SJSA1 (cell line): ENCODE measurements around the gene LYSET. TPM values are rescaled to one million over a fixed set of nuclear protein-coding genes. Genes with fewer than 3 reads are reported as not detected.
"Not testable (repeated sequence)": the region's sequence is repeated elsewhere in the genome, so short reads cannot be mapped to it uniquely, and the experiment has no call there.

Experiments used
- DNase-seq, 2 experiments: peaks; one replicate each; pipeline ENCODE4 v3.0.0-alpha.2; 2015 to 2020; ENCODE audit warnings: low spot score in 2 of 2, low read depth in 1 of 2
- H3K27ac ChIP-seq: fragments of 250-450 bp; sonication (Bioruptor Pico); 2 replicates; pipeline ENCODE4 v1.5.1; 2020; ENCODE audit warnings: mild to moderate bottlenecking, moderate library complexity
- H3K27me3 ChIP-seq: fragments of 250-450 bp; sonication (Bioruptor Pico); replicated peaks from 2 replicates; pipeline ENCODE4 v1.5.1; 2020; ENCODE audit warnings: mild to moderate bottlenecking, moderate library complexity
- H3K36me3 ChIP-seq: fragments of 250-450 bp; sonication (Bioruptor Pico); 2 replicates; pipeline ENCODE4 v1.5.1; 2020; ENCODE audit warnings: mild to moderate bottlenecking
- H3K4me1 ChIP-seq: fragments of 250-450 bp; sonication (Bioruptor Pico); replicated peaks from 2 replicates; pipeline ENCODE4 v1.6.1; 2021; ENCODE audit warnings: mild to moderate bottlenecking
- H3K4me3 ChIP-seq: fragments of 250-450 bp; sonication (Bioruptor Pico); 2 replicates; pipeline ENCODE4 v1.5.1; 2020; ENCODE audit warnings: mild to moderate bottlenecking
- H3K9me3 ChIP-seq: fragments of 250-450 bp; sonication (Bioruptor Pico); replicated peaks from 2 replicates; pipeline ENCODE4 v1.5.1; 2020; ENCODE audit warnings: mild to moderate bottlenecking
- total RNA-seq: library from RNA; depleted of rRNA; stranded (reverse); fragments of >200 nt; shearing (Covaris generic); gene quantifications from 2 replicates; pipeline ENCODE4 v1.2.3, GENCODE V29; 2014; rRNA removed

Gene LYSET, protein sequence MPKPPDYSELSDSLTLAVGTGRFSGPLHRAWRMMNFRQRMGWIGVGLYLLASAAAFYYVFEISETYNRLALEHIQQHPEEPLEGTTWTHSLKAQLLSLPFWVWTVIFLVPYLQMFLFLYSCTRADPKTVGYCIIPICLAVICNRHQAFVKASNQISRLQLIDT
- 7.8 and 10.9 TPM in 2 replicates for total RNA-seq

DNA sequence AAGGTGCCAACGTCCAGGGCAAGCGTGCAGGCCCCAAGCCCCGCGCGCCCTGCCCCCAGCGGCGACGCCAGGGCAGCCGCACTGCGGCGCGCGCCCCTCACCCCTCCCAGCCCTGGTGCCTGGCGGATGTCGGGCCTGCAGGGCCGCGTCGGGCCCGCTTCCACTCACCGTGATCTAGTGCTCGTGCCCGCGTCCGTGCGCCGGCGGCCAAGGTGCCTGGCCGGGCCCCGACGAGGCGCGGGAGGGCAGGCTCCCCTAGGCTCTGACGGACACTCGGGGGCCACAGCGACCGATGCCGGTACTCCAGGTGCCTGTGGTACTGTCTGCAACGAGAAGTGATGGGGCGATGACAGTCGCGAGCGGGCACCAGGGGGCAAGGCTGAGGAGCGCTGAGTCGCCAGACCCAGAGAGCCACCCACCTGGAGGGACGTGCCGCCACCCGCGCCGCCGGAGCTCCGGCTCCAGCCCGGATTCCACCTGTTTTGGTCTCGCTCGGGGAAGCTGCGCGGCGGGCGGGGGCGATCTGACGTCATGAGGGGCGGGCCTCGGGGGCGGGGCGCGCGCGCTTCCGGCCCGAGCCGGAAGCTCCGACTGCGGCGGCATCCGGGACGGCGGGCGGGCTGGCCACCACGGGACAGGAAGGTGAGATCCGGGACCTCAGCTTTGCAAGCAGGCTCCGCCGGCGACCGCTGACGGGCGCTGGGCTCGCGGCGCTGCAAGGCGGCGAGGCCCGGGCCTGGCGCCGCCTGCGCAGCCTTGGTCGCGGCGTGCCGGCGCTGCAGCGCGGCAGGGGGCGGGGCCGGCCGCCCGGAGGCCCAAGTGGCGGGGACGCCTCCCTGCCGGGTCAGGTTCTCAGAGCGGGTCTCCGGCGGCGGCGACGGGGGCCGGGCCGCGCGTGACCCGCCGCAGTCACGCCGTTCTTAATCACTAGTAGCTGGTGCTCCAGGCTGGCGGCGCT is at the start of gene LYSET, which contains the start of gene MOAP1:
TSS of gene LYSET (plus strand) at position 927 of the 958 bp plus-strand sequence. CDS start 89 bp downstream, outside the sequence.
TSS of gene MOAP1 (minus strand) at position 507 of the 958 bp plus-strand sequence. CDS start 655 bp downstream, outside the sequence.
- peak; percentile 70 to 86 for DNase-seq
- no peaks in the 10 kb centered on the region for H3K27me3 ChIP-seq
- H3K4me1 ChIP-seq: peaks cover 11% of the 10 kb centered on the region; the same call in 1 of the 2 replicates
- peak within 1 kb of the TSS; percentile 23 for H3K27ac ChIP-seq
- no peaks in the 10 kb centered on the region for H3K9me3 ChIP-seq
- H3K4me3 ChIP-seq: peak within 1 kb of the TSS; percentile 73
- peaks cover 28% of the 10 kb centered on the region for H3K36me3 ChIP-seq

DNA sequence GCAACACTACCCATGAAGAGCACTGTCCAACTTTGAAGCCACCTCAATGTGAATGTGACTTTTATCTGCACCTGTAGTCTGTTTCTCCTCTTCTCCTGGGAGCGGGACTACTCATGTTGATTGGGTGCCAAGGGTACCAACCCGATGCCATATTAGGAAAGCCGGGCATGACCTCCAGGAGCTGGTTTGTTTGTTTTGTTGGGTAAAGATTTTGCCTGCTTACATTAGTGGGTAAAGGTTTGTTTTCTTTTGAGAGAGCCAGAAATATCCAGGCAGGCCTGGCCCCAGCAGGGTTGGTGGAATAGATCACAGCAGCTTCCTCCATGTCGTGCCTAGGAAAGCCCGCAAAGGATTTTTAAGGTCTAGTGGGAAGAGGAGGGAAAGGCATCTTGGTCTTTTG is 49.7 kb upstream of the LYSET start:
- H3K27ac ChIP-seq: no peak overlapping the region
- no peaks in the 10 kb centered on the region for H3K27me3 ChIP-seq
- peak in 1 of 2 experiments; percentile 18 for DNase-seq
- H3K4me3 ChIP-seq: no peak overlapping the region
- H3K9me3 ChIP-seq: no peaks in the 10 kb centered on the region
- H3K4me1 ChIP-seq: peaks cover 6% of the 10 kb centered on the region
- no peaks in the 10 kb centered on the region for H3K36me3 ChIP-seq

DNA sequence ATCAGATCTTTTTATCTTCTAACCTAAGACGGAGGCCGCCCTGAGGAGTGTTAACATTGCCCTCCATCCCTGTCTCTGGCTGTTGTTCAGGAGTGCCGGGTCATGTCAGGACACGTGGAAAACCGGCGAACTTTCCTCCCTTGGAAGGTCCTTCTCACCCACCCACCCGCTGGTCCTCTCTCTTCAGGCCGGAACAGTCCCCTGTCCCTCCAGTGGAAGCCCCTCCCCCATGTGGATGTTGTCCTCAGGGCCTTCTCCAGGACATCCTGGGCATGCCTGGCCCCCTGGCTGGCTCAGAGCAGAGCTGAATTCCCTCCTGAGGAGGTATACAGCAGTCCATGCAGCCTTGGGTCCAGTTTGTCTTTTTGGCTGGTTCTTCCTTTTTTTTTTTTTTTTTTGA is 49.1 kb upstream of the LYSET start:
- Histone ChIP-seq H3K4me3 (no peak overlapping the region), H3K9me3 (no peaks in the 10 kb centered on the region), H3K36me3 (no peaks in the 10 kb centered on the region), H3K27me3 (no peaks in the 10 kb centered on the region), H3K27ac (no peak overlapping the region), H3K4me1 (peaks cover 6% of the 10 kb centered on the region)
- no peak for DNase-seq

DNA sequence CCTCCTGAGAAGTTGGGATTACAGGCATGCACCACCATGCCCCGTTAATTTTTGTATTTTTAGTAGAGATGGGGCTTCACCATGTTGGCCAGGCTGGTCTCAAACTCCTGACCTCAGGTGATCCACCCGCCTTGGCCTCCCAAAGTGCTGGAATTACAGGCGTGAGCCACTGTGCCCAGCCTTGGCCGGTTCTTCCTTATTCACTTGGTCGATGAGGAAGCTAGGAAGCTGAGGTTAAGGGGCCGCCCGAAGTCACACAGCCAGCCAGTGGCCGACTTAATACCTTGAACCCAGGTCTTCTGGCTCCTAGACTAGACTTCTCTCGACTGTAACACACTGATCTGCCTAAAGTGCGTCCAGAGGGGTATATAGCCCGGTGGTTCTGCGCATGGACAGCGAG is 48.6 kb upstream of the LYSET start:
- H3K4me3 ChIP-seq, H3K27me3 ChIP-seq, H3K36me3 ChIP-seq, H3K27ac ChIP-seq, H3K9me3 ChIP-seq, H3K4me1 ChIP-seq, DNase-seq: not testable (repeated sequence)

DNA sequence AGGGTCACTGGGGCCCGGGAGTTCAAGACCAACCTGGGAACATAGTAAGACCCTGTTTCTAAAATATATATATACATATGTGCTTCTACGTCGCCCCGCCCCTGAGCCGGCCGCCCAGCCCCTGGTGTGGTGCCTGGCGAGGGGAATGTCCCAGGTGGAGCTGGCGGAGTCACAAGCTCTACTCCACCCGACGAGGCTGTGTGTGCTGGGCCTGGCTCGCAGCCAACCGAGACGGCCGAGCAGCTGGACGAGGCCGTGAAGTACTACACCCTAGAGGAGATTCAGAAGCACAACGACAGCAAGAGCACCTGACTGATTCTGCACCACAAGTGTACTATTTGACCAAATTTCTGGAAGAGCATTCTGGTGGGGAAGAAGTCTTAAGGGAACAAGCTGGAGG is 47.3 kb upstream of the LYSET start:
- peaks cover 6% of the 10 kb centered on the region for H3K4me1 ChIP-seq
- no peaks in the 10 kb centered on the region for H3K27me3 ChIP-seq
- H3K4me3 ChIP-seq: no peak overlapping the region
- no peaks in the 10 kb centered on the region for H3K9me3 ChIP-seq
- no peaks in the 10 kb centered on the region for H3K36me3 ChIP-seq
- no peak overlapping the region for H3K27ac ChIP-seq
- no peak for DNase-seq

DNA sequence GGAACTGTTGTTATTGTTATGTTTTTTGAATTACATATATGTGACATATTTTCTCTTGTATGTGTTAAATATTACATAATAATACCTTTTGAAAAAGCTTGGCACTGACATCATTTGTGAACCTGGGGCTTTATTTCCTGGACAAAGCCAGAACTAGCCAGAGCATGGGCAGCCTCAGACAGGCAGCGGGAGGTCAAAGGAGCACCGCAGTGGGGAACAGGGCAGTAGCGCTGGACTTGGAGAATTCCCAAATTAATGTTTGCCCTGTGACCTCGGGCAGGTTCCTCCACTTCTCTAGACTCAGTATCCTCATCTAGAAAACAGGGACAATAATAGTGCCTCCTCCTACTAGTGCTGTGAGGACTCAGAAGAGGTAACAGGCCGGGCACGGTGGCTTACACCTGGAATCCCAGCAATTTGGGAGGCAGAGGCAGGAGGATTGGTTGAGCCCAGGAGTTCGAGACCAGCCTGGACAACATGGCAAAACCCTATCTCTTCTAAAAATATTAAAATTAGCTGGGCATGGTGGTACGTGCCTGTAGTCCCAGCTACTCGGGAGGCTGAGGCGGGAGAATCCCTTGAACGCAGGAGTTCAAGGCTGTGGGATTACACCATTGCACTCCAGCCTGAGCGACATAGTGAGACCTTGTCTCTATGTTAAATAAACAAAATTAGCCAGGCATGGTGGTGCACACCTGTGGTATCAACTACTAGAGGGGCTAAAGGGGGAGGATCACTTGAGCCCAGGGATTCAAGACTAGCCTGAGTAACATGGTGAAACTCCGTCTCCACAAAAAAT is 42.1 kb upstream of the LYSET start:
- Histone ChIP-seq H3K27ac (no peak overlapping the region), H3K4me3 (no peak overlapping the region), H3K9me3 (no peaks in the 10 kb centered on the region), H3K36me3 (no peaks in the 10 kb centered on the region), H3K27me3 (no peaks in the 10 kb centered on the region), H3K4me1 (no peaks in the 10 kb centered on the region)
- DNase-seq: no peak

DNA sequence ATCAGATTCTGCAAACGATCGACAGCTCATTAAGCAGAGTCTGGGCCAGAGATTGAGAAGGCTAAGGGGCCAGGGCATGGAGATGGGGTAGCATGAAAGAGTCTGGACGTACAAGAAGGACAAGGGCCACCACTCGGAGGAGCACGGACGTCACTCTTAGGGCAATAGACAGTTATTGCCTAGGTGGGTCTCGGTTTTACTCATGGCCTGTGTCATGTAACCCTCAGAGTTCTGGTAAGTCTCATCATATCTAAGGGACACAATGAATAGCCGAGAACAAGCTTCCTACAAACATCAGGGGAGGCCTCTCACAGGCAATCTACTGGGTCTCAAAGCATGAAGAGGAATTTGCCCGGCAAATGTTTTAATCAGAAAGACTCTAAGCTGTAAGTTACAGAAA is 39.0 kb upstream of the LYSET start:
- H3K4me3 ChIP-seq: no peak overlapping the region
- no peaks in the 10 kb centered on the region for H3K9me3 ChIP-seq
- H3K4me1 ChIP-seq: no peaks in the 10 kb centered on the region
- no peak overlapping the region for H3K27ac ChIP-seq
- no peaks in the 10 kb centered on the region for H3K27me3 ChIP-seq
- no peaks in the 10 kb centered on the region for H3K36me3 ChIP-seq
- no peak for DNase-seq

DNA sequence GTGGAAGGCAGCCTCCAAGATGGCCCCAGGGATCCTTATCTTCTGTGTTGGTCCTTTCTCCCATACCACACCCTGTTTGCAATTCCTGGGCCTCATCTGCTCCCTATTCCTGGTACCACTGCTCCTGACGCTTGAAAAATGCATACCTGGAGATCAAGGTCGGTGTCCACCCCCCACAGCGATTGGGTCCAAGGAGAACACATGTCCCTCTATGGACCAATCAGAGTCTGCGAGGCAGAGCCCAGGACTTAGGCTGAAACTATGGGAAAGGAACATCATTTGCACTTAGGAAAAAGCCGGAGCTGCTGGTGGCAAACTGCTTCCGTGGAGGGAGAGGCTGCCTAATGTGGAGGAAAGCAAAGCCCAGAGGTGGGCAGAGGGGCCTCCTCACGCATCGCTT is 36.1 kb upstream of the LYSET start:
- H3K27me3 ChIP-seq: no peaks in the 10 kb centered on the region
- no peaks in the 10 kb centered on the region for H3K4me1 ChIP-seq
- H3K4me3 ChIP-seq: no peak overlapping the region
- no peaks in the 10 kb centered on the region for H3K9me3 ChIP-seq
- no peak for DNase-seq
- no peak overlapping the region for H3K27ac ChIP-seq
- no peaks in the 10 kb centered on the region for H3K36me3 ChIP-seq

DNA sequence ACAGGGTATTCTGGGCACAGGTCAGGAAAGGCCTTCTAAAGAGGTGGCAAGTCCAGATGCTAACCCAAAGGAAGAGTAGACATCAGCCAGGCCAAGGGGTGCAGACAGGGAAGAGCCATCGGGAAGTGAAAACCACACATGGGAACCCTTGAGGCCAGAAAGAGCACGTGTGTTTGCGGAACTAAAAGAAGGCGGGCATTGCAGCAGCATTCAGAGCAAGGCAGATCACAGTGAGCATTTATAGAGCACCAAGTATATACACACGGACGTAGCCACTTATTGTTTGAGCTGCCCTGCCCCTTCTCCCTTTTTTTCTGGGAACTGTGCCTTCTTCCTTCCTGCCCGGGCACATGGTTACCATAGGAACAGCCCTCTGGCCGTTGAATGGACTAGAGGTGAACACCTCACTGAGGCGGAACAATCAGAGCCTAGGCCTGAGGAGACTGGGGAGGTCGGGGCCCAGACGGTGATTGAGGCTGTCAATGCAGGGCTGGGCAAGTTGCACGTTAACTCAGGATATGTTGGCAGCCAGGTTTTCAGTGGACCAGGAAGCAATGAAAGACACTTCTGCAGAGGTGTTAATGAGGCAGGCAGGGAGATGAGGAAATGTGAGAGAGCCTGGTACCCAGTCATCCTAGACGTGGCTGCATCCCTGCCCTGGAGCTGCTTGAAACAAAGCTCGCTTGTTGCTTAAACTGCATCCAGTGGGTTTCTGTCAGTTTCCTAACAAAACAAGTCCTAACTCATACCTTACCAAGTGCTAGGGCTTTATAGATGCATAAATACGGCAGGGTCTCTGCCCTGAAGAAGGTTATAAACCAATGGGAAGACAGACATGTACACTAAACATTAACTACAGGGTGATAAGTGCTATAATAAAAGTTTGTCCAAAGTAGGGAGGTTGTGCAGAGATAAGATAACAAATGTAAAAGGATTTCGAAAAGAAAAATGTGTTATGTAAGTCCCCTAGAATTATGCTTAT is 34.6 kb upstream of the LYSET start:
- Histone ChIP-seq H3K27me3 (no peaks in the 10 kb centered on the region), H3K9me3 (no peaks in the 10 kb centered on the region), H3K4me1 (no peaks in the 10 kb centered on the region), H3K36me3 (no peaks in the 10 kb centered on the region), H3K4me3 (no peak overlapping the region), H3K27ac (no peak overlapping the region)
- DNase-seq: no peak

DNA sequence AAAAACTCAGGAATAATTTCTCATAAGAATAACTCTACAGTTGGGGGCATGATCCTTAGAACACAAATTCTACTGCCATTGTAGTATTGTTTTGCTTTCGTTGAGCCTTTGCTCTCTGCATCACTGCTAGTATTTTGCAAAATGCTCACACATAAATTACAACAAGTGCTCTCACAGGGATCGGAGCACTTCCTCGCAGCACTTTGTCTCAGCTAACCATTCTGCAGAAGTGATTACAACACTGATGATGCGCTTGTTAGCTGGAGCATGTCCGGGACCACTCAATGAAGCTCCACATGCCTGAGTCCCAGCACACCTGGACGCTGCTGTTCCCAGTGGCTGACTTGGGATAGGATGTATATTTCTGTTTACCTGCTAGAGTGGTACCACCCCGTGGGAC is 32.0 kb upstream of the LYSET start:
- no peaks in the 10 kb centered on the region for H3K36me3 ChIP-seq
- no peak overlapping the region for H3K27ac ChIP-seq
- no peaks in the 10 kb centered on the region for H3K27me3 ChIP-seq
- no peaks in the 10 kb centered on the region for H3K4me1 ChIP-seq
- no peaks in the 10 kb centered on the region for H3K9me3 ChIP-seq
- H3K4me3 ChIP-seq: no peak overlapping the region
- DNase-seq: no peak

DNA sequence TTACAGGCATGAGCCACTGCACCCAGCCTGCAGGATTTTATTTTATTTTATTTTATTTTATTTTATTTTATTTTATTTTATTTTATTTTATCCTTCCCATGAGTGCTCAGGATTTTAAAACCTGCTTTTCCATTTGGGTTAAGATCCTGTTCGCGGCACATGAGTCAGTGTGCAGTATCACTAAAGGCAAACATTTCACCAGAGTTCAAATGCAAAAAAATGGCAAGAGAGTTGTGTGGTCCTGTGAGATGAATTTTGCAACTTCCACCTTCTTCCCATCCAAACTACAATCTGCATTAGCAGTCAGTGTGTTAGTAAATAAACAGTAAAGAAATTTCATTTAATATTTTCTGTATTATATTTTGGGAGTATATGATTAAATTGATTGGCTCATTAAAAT is 29.4 kb upstream of the LYSET start:
- no peaks in the 10 kb centered on the region for H3K36me3 ChIP-seq
- no peak for DNase-seq
- no peaks in the 10 kb centered on the region for H3K9me3 ChIP-seq
- no peaks in the 10 kb centered on the region for H3K27me3 ChIP-seq
- no peak overlapping the region for H3K4me3 ChIP-seq
- H3K4me1 ChIP-seq: no peaks in the 10 kb centered on the region
- H3K27ac ChIP-seq: no peak overlapping the region

DNA sequence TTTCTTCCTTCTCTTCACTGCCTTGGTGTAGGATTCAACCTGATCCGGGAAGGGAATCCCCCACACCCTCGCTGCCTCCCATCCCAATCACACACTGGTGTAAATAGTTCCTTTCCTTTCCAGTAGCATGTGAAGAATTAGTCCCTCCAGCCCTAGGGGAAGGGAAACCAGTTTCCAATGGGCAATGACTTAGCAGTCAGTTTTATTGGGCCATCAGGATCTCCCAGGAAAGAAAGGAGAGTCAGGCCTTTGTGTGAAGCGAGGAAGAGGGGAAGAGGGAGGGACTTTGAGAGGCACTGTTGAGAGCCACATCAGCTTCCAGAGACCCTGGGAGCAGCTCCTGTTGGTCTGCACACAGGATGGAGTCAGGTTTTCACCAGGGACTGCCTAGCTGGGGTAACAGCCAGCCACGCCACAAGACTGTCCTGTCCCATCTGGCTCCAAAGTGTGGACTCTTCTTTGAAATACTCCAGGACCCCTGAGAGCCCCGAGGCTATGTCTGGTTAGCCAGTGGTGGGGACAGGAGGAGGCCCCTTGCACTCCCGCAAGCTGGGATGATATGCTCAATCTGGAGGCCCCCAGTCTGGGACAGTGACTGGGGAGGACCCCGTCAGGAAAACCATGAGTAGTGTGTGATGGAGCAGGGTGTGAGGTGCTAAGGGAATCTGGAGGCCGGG is 28.3 kb upstream of the LYSET start:
- no peaks in the 10 kb centered on the region for H3K36me3 ChIP-seq
- DNase-seq: no peak
- no peaks in the 10 kb centered on the region for H3K9me3 ChIP-seq
- no peak overlapping the region for H3K27ac ChIP-seq
- H3K4me3 ChIP-seq: no peak overlapping the region
- no peaks in the 10 kb centered on the region for H3K4me1 ChIP-seq
- H3K27me3 ChIP-seq: no peaks in the 10 kb centered on the region
